HG02973 (cell line): ENCODE measurements around the gene CEMP1.

Source experiments
- ATAC-seq: cut with Tn5 transposase; IDR thresholded peaks from one replicate; pipeline ENCODE4 v1.9.1; 2021; ENCODE audit warnings: moderate library complexity; ENCODE audit not compliant: unreplicated experiment

CEMP1 gene

GRCh38 chr16:2520784-2521531 lies 10.2 kb downstream of the CEMP1 start:
- ATAC-seq = no peak

- ATAC-seq = no peak
Observed at GRCh38 chr16:2520097-2520783, 11.0 kb downstream of the CEMP1 start, which contains the start of gene AMDHD2. AMDHD2 (plus strand) TSS chr16:2520371; CDS start chr16:2520459, 88 bp downstream.

- no peak for ATAC-seq
Observed at GRCh38 chr16:2519711-2520080, 11.5 kb downstream of the CEMP1 start.

GRCh38 chr16:2518823-2519710 lies 12.1 kb downstream of the CEMP1 start:
- ATAC-seq = no peak

- ATAC-seq = no peak
Observed at GRCh38 chr16:2517954-2518605, 13.1 kb downstream of the CEMP1 start.

- no peak for ATAC-seq
Observed at GRCh38 chr16:2516391-2517240, 14.6 kb downstream of the CEMP1 start.

GRCh38 chr16:2515180-2515851 lies 15.9 kb downstream of the CEMP1 start:
- no peak for ATAC-seq

GRCh38 chr16:2514333-2515179 lies 16.7 kb downstream of the CEMP1 start:
- ATAC-seq = no peak

GRCh38 chr16:2513405-2514332 lies 17.5 kb downstream of the CEMP1 start, which contains the start of gene ATP6V0C:
ATP6V0C (plus strand) TSS chr16:2513952; CDS start chr16:2514104, 152 bp downstream.
- ATAC-seq = peak; percentile 49

GRCh38 chr16:2512735-2513404 lies 18.3 kb downstream of the CEMP1 start:
- peak; percentile 3 for ATAC-seq

- ATAC-seq = no peak
Observed at GRCh38 chr16:2511996-2512734, 19.0 kb downstream of the CEMP1 start.

GRCh38 chr16:2511128-2511800 lies 19.9 kb downstream of the CEMP1 start:
- ATAC-seq = no peak

- no peak for ATAC-seq
Observed at GRCh38 chr16:2508722-2509400, 22.3 kb downstream of the CEMP1 start.

GRCh38 chr16:2507665-2508064 lies 23.5 kb downstream of the CEMP1 start:
- ATAC-seq = no peak

- no peak for ATAC-seq
Observed at GRCh38 chr16:2507052-2507659, 24.1 kb downstream of the CEMP1 start.
